Sigmoid colon (tissue), 3 donors: ENCODE data around the gene SF1.

Source experiments
- CTCF ChIP-seq, 4 experiments: fragments of 450-650 bp in 3 of 4; fragments of 200-600 bp in 1 of 4; IDR thresholded peaks; one replicate each; pipeline ENCODE4 v1.5.1; 2016 to 2019; ENCODE audit warnings: antibody characterized with exemption in 4 of 4, mild to moderate bottlenecking in 3 of 4, moderate library complexity in 2 of 4
- POLR2A ChIP-seq, 2 donors: fragments of 450-650 bp; IDR thresholded peaks; one replicate each; pipeline ENCODE4 v1.6.1; 2016; ENCODE audit warnings: antibody characterized with exemption in 2 of 2, mild to moderate bottlenecking in 2 of 2, moderate library complexity in 2 of 2

DNA sequence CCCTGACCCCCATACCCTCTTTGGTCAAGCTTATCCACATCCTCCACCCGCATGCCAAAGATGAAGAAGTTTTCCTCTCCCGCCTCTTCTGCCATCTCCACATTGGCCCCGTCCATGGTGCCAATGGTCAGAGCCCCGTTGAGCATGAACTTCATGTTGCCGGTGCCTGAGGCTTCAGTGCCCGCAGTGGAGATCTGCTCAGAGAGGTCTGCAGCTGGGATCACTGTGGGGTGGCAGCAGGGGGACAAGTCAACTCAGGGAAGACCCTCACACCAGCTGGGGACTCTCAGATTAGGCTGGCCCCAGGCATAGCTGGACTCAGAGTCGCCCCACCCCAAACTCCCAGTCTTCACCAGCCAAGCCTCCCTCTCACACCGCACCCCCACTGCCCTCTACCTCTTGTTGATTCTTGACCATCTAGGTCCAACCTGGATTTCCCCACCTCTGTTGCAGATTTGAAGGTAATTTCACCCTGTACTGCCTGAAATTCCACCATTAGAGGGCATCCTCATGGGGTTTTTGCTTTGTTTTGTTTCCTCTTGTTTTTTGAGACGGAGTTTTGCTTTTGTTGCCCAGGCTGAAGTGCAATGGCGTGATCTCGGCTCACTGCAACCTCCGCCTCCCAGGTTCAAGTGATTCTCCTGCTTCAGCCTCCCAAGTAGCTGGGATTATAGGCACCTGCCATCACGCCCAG, 27.8 kb downstream of the SF1 start:
- no peak for TF ChIP-seq CTCF (IDR thresholded peaks at IDR 0.05)
- no peak for TF ChIP-seq POLR2A (IDR thresholded peaks at IDR 0.05)
